K562 (cell line): ENCODE measurements around the gene PARD6A. TPM values are rescaled to one million over a fixed set of nuclear protein-coding genes. Genes with fewer than 3 reads are reported as not detected.
A peak's percentile ranks its signal among the peaks of the same experiment; 100 is the strongest.

Source experiments
- CREB5 ChIP-seq: fragments of 250-450 bp; sonication (Bioruptor Pico); IDR thresholded peaks from 2 replicates; pipeline ENCODE4 v1.5.0; 2020; ENCODE audit warnings: mild to moderate bottlenecking
- ESRRB ChIP-seq: fragments of 250-450 bp; sonication (Bioruptor Pico); IDR thresholded peaks from 2 replicates; pipeline ENCODE4 v1.5.0; 2020; ENCODE audit warnings: mild to moderate bottlenecking, moderate library complexity, borderline replicate concordance
- IRF9 ChIP-seq: fragments of 450-650 bp; IDR thresholded peaks from 2 replicates; pipeline ENCODE4 v1.6.1; 2016; ENCODE audit warnings: missing biosample characterization, missing genetic modification characterization
- MTA3 ChIP-seq: fragments of 450-650 bp; formaldehyde crosslinking; IDR thresholded peaks from 2 replicates; pipeline ENCODE4 v1.6.1; 2017; ENCODE audit warnings: mild to moderate bottlenecking, borderline replicate concordance
- NR2F6 ChIP-seq: fragments of 450-650 bp; formaldehyde crosslinking; IDR thresholded peaks from 2 replicates; pipeline ENCODE4 v1.4.0; 2020; ENCODE audit warnings: mild to moderate bottlenecking
- PML ChIP-seq: IDR thresholded peaks from 2 replicates; pipeline ENCODE4 v1.6.1; 2012; ENCODE audit warnings: low read length, inconsistent platforms
- RREB1 ChIP-seq: fragments of 250-450 bp; sonication (Bioruptor Pico); IDR thresholded peaks from 2 replicates; pipeline ENCODE4 v1.4.0; 2020
- ZBTB43 ChIP-seq: sonication (generic); formaldehyde crosslinking; IDR thresholded peaks from 2 replicates; pipeline ENCODE4 v1.8.0; 2023; ENCODE audit warnings: mild to moderate bottlenecking, missing genetic modification reagents
- ZNF316 ChIP-seq: fragments of 450-650 bp; IDR thresholded peaks from 2 replicates; pipeline ENCODE4 v1.6.1; 2016
- ZNF407 ChIP-seq: fragments of 450-650 bp; IDR thresholded peaks from 2 replicates; pipeline ENCODE4 v1.6.1; 2016; ENCODE audit warnings: low read depth
- polyA plus RNA-seq, 8 experiments: library from polyadenylated mRNA; depleted of rRNA in 4 of 8; stranded (reverse) in 5 of 8; unstranded in 3 of 8; fragments of >200 nt; fragmentation: Nextera tagmentation in 2 of 8; fragmentation: Illumina TruSeq in 1 of 8; extraction: Ambion mirVana in 2 of 8; extraction: Trizol in 1 of 8; gene quantifications; 2 replicates each; pipeline versions ENCODE4 v1.2.1 to v1.2.3, GENCODE V29; 2011 to 2014; ENCODE audit warnings: inconsistent platforms in 1 of 8, missing spikeins in 1 of 8
- total RNA-seq, 7 experiments: library from RNA; depleted of rRNA in 6 of 7; stranded (reverse); fragments of >200 nt in 6 of 7; fragmentation: Illumina TruSeq in 2 of 7; extraction: Trizol in 2 of 7; gene quantifications; 2 replicates each; pipeline versions ENCODE4 v1.2.1 to v1.2.3, GENCODE V29; 2011 to 2021; ENCODE audit warnings: low replicate concordance in 1 of 7

PARD6A gene
- total and polyA plus RNA-seq, 9 of the 15 experiments (the other 6 are each of a cell fraction or from before 2014, with no cell fraction given) = 0.04 to 2.0 (median 0.44) TPM

- TF ChIP-seq ZBTB43 (CRISPR knock-in tag) = no peak
- TF ChIP-seq ESRRB (CRISPR knock-in tag) = no peak
- no peak for TF ChIP-seq PML
- TF ChIP-seq CREB5 (CRISPR knock-in tag) = no peak
- TF ChIP-seq ZNF316 = no peak
- no peak for TF ChIP-seq ZNF407
- TF ChIP-seq IRF9 (tag) = peak; percentile 35; the same call in 1 of the 2 replicates
- peak; percentile 36; the same call in 1 of the 2 replicates for TF ChIP-seq MTA3
- no peak for TF ChIP-seq NR2F6
- peak; percentile 68; the same call in 1 of the 2 replicates for TF ChIP-seq RREB1 (CRISPR knock-in tag)
Observed at GRCh38 chr16:67660564-67661028, at the start of gene PARD6A (continued).
